ENCODE measurements around the gene MS4A4A. TPM values are rescaled to one million over a fixed set of nuclear protein-coding genes. Genes with fewer than 3 reads are reported as not detected.

MS4A4A gene
- total and polyA plus RNA-seq, 10 of the 15 experiments (the other 5 are each of a cell fraction or from before 2014, with no cell fraction given): 0.10 to 2.4 (median 0.68) TPM

DNA sequence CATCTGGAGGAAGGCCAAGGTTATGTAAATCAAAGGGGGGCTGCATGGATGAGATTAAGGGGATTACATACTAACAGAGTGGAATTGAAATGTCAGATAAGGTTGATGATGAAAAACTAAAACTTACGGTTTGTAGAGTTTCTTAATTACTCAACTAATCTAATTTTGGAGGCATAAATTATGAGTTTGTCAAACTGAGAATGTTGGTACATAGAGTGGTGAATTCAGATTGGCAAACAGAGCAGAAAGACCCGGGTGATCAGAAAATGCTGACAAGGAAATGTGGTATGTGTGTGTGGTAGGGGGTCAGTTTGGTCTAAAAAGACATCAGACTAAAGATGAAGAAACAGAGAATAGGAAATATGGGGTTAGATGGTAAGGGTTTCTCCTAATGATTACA lies 57.6 kb downstream of the MS4A4A start (continued):
- TF ChIP-seq, protein P1, sequence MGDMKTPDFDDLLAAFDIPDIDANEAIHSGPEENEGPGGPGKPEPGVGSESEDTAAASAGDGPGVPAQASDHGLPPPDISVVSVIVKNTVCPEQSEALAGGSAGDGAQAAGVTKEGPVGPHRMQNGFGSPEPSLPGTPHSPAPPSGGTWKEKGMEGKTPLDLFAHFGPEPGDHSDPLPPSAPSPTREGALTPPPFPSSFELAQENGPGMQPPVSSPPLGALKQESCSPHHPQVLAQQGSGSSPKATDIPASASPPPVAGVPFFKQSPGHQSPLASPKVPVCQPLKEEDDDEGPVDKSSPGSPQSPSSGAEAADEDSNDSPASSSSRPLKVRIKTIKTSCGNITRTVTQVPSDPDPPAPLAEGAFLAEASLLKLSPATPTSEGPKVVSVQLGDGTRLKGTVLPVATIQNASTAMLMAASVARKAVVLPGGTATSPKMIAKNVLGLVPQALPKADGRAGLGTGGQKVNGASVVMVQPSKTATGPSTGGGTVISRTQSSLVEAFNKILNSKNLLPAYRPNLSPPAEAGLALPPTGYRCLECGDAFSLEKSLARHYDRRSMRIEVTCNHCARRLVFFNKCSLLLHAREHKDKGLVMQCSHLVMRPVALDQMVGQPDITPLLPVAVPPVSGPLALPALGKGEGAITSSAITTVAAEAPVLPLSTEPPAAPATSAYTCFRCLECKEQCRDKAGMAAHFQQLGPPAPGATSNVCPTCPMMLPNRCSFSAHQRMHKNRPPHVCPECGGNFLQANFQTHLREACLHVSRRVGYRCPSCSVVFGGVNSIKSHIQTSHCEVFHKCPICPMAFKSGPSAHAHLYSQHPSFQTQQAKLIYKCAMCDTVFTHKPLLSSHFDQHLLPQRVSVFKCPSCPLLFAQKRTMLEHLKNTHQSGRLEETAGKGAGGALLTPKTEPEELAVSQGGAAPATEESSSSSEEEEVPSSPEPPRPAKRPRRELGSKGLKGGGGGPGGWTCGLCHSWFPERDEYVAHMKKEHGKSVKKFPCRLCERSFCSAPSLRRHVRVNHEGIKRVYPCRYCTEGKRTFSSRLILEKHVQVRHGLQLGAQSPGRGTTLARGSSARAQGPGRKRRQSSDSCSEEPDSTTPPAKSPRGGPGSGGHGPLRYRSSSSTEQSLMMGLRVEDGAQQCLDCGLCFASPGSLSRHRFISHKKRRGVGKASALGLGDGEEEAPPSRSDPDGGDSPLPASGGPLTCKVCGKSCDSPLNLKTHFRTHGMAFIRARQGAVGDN (IDR thresholded peaks at IDR 0.05): no peak
- TF ChIP-seq BACH1 (IDR thresholded peaks at IDR 0.05; ENCODE audit: borderline replicate concordance) (no peak), TBL1XR1 (IDR thresholded peaks at IDR 0.05; ENCODE audit: low read depth, low read length) (no peak), IKZF2 (IDR thresholded peaks at IDR 0.05) (peak; percentile 17 to 32; a peak in 1 of 4 replicates), GATAD2B (conservative IDR thresholded peaks at IDR 0.05; ENCODE audit: low read depth) (no peak), NR2C2 (IDR thresholded peaks at IDR 0.05; ENCODE audit: borderline replicate concordance, control insufficient read depth, insufficient read length, low read depth) (no peak), ZNF24 (IDR thresholded peaks at IDR 0.05) (no peak), NFXL1 (IDR thresholded peaks at IDR 0.05; ENCODE audit: borderline replicate concordance) (no peak), DPF2 (IDR thresholded peaks at IDR 0.05) (0 out of 2 replicates have a peak, but pooled peaks have one; percentile 16), TAF1 (IDR thresholded peaks at IDR 0.05; ENCODE audit: borderline replicate concordance, low read depth, low read length) (no peak), ZNF217 (IDR thresholded peaks at IDR 0.05) (peak; percentile 36; the same call in 1 of the 2 replicates), MTA2 (IDR thresholded peaks at IDR 0.05; ENCODE audit: low read depth) (peak; percentile 72), ZBED1 (IDR thresholded peaks at IDR 0.05; ENCODE audit: borderline replicate concordance) (no peak), ETV6 (conservative IDR thresholded peaks at IDR 0.05 in 1 of 2, IDR thresholded peaks at IDR 0.05 in 1 of 2; ENCODE audit: borderline replicate concordance in 1 of 2, low read depth in 1 of 2) (peak in 1 of 2 experiments; percentile 19; a peak in 1 of 4 replicates), NFIC (IDR thresholded peaks at IDR 0.05; ENCODE audit: low read depth, low read length) (peak; percentile 70; the same call in 1 of the 2 replicates)
- TF ChIP-seq, protein P2, sequence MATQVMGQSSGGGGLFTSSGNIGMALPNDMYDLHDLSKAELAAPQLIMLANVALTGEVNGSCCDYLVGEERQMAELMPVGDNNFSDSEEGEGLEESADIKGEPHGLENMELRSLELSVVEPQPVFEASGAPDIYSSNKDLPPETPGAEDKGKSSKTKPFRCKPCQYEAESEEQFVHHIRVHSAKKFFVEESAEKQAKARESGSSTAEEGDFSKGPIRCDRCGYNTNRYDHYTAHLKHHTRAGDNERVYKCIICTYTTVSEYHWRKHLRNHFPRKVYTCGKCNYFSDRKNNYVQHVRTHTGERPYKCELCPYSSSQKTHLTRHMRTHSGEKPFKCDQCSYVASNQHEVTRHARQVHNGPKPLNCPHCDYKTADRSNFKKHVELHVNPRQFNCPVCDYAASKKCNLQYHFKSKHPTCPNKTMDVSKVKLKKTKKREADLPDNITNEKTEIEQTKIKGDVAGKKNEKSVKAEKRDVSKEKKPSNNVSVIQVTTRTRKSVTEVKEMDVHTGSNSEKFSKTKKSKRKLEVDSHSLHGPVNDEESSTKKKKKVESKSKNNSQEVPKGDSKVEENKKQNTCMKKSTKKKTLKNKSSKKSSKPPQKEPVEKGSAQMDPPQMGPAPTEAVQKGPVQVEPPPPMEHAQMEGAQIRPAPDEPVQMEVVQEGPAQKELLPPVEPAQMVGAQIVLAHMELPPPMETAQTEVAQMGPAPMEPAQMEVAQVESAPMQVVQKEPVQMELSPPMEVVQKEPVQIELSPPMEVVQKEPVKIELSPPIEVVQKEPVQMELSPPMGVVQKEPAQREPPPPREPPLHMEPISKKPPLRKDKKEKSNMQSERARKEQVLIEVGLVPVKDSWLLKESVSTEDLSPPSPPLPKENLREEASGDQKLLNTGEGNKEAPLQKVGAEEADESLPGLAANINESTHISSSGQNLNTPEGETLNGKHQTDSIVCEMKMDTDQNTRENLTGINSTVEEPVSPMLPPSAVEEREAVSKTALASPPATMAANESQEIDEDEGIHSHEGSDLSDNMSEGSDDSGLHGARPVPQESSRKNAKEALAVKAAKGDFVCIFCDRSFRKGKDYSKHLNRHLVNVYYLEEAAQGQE (IDR thresholded peaks at IDR 0.05; ENCODE audit: low read depth, low read length): no peak
- TF ChIP-seq, protein P3, sequence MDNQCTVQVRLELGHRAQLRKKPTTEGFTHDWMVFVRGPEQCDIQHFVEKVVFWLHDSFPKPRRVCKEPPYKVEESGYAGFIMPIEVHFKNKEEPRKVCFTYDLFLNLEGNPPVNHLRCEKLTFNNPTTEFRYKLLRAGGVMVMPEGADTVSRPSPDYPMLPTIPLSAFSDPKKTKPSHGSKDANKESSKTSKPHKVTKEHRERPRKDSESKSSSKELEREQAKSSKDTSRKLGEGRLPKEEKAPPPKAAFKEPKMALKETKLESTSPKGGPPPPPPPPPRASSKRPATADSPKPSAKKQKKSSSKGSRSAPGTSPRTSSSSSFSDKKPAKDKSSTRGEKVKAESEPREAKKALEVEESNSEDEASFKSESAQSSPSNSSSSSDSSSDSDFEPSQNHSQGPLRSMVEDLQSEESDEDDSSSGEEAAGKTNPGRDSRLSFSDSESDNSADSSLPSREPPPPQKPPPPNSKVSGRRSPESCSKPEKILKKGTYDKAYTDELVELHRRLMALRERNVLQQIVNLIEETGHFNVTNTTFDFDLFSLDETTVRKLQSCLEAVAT (IDR thresholded peaks at IDR 0.05): no peak
- TF ChIP-seq, protein P4, sequence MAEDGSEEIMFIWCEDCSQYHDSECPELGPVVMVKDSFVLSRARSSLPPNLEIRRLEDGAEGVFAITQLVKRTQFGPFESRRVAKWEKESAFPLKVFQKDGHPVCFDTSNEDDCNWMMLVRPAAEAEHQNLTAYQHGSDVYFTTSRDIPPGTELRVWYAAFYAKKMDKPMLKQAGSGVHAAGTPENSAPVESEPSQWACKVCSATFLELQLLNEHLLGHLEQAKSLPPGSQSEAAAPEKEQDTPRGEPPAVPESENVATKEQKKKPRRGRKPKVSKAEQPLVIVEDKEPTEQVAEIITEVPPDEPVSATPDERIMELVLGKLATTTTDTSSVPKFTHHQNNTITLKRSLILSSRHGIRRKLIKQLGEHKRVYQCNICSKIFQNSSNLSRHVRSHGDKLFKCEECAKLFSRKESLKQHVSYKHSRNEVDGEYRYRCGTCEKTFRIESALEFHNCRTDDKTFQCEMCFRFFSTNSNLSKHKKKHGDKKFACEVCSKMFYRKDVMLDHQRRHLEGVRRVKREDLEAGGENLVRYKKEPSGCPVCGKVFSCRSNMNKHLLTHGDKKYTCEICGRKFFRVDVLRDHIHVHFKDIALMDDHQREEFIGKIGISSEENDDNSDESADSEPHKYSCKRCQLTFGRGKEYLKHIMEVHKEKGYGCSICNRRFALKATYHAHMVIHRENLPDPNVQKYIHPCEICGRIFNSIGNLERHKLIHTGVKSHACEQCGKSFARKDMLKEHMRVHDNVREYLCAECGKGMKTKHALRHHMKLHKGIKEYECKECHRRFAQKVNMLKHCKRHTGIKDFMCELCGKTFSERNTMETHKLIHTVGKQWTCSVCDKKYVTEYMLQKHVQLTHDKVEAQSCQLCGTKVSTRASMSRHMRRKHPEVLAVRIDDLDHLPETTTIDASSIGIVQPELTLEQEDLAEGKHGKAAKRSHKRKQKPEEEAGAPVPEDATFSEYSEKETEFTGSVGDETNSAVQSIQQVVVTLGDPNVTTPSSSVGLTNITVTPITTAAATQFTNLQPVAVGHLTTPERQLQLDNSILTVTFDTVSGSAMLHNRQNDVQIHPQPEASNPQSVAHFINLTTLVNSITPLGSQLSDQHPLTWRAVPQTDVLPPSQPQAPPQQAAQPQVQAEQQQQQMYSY (CRISPR knock-in tag; IDR thresholded peaks at IDR 0.05): no peak

Data from GM12878 (cell line).